ENCODE data around the gene XRCC5.

The XRCC5 gene

GRCh38 chr2:216236486-216236885 lies 127.3 kb downstream of the XRCC5 start:
- no peak for DNase-seq

- no peak for DNase-seq
These were observed 133.2 kb downstream of the XRCC5 start for GRCh38 chr2:216242365-216242764.

GRCh38 chr2:216243026-216243425 lies 133.9 kb downstream of the XRCC5 start:
- no peak for DNase-seq

GRCh38 chr2:216245391-216245975 lies 136.3 kb downstream of the XRCC5 start:
- DNase-seq = no peak

- DNase-seq = no peak
These were observed 137.6 kb downstream of the XRCC5 start for GRCh38 chr2:216246766-216247165.

Measured in NCI-H1930 (cell line).